ENCODE results near the gene ACRBP. TPM values are rescaled to one million over a fixed set of nuclear protein-coding genes. Genes with fewer than 3 reads are reported as not detected.

The ACRBP gene
- total RNA-seq = 0.28 TPM in 1 of 2 replicates, not detected in the other

DNA sequence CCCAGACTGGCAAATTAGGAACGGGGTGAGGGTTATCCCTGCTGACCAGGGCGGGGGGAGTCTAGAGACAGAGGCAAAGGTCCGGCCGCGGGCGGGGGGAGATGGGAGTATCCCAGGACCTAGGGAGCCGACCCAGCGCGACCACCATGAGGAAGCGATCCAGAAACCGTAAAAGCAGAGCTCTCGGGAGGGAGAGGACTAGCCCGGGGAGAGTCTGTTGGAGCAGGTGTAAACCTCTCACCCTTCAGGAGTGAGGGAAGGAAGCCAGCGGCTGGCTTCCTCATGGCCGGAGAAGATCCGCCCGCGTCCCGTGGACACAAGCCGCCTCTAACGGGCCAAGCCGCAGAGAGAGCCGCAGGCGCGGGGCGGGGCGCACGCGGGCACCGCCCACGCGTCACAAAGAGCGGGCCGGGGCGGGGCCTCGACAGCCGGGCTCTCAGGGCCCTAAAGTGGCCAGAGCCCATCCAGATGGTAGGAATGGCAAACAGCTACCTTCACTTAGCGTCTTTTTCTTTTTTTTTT is at the start of gene ACRBP:
TSS of gene ACRBP (minus strand) at position 350 of the 522 bp plus-strand sequence. CDS start at position 284, 66 bp downstream.

DNA sequence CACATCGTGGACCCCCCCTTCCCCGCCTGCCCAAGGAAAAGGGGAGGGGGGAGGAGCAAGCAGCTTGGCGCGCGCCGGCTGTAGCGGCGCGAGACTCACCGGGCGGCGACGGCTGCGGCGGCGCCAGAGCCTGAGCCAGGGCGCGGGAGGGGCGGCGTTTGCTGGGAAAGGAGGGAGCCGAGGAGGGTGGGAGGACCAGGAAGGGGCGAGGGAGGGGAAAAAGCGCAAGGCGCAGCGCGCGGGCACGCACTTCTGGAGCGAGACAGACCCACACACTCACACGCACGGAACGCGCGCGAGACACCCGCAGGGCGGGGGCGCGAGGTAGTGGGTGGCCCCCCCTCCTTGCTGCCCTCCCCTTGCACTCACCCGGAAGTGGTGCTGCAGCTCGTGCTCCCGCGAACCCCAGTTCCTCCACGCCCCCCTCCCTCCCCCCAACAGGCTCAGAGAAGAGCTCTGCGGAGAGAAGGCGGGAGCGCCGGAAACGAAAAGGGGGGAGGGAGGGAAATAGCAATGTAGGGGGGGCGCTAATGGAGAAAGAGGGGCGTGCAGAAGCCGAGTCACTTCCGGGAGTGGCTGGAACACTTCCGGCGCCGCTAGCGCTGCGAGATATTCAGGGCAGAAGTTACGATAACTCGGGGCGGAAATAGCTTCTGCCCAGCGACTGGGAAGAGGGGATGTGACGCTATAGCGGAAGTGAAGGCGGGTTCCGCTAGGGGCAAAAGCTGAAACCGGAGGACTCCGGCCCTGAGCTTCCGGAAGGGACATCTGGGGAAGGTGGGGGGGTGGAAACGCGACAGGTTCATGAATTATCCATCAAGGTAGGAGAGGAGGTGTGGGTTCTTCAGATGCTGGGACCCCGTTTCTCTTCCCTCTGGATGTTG is 42.0 kb upstream of the ACRBP start, which contains the start of gene ZNF384:
TSS of gene ZNF384 (minus strand) at position 377 of the 884 bp plus-strand sequence. CDS start 9,855 bp downstream, outside the sequence.

DNA sequence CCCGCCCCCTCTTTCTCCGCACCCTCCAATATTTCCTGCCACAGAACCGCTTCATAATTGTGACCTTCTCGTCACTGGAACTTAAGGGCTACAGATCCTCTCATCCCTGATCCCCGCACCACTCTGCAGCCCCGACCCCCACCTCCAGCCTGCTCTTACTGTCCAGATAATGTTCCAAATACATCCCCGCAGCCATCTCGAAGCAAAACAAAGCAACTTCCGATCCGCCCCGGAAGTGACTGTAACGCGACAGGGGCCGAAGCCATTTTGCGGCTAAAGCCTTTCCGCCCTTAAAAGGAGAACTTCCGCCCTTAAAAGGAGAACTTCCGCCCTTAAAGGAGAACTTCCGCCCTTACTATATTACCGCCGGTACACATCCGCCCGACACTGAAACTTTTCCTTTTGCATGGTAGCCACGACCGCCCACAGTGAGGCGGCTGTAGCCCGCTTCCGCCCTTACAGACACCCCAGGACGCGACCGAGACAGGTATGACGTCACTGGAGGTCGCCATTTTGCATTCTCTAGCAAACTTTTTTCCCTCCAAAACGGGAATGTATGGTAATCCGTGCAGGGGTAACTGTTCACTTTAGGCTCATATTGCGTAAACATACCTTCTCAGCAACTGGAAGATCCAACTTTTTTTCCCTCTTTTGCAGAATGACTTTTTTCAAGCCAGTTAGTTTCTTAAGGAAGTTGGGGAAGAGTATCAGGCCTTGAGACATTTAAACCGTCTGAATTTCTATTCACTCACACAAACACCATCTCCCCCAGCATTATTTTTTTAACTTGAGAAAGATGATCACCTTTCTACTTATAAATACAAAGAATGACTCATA is 15.9 kb upstream of the ACRBP start, which contains the start of gene ING4:
TSS of gene ING4 (minus strand) at position 214 of the 837 bp plus-strand sequence. CDS start at position 196, 18 bp downstream.

DNA sequence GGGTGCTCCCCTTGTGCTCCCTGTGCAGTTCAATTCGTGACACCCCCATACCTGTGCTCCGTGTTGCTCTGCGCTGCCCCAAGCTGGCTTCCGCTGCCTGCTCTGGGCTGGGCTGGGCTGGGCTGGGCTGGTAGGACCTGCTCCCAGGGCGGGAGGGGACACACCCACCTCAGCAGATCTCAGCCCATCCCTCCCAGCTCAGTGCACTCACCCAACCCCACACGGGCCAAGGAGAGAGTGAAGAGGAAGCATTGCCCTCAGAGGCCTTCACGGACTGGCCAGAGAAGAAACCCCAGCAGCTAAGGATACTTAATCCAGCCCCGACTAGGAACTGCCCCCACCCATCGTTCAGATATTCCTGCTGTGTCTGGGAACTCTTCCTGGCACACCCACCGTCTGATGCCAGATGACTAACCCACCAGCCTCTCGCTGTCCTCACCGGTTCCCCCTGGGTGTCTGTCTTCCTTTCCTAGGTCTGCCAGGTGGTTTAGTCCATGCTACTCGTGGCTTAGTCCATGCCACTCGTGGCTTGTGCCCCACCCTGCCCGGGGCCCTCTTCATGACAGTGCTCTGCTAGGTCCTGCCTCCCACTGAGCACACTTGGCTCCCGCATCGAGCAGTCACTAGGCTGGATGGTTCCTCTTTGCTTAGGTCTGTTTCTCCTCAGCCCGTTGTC is 11.2 kb downstream of the ACRBP start, which contains the start of gene LPAR5:
TSS of gene LPAR5 (minus strand) at position 104 of the 676 bp plus-strand sequence. CDS start 14,711 bp downstream, outside the sequence.

Other genes starting within 250 kb of the ACRBP start
- gene CD27, start 202.5 kb downstream of the ACRBP start, total RNA-seq = not detected in 2 replicates
- 2.5 and 3.0 TPM in 2 replicates for gene TAPBPL, start 195.4 kb downstream of the ACRBP start, total RNA-seq
- 1.8 and 2.9 TPM in 2 replicates for gene VAMP1, start 176.8 kb downstream of the ACRBP start, total RNA-seq
- 116 and 153 TPM in 2 replicates for gene MRPL51, start 154.2 kb downstream of the ACRBP start, total RNA-seq
- gene NCAPD2, start 153.3 kb downstream of the ACRBP start, total RNA-seq = 87.6 and 120 TPM in 2 replicates
- gene GAPDH, start 112.9 kb downstream of the ACRBP start, total RNA-seq = 8,018 and 11,435 TPM in 2 replicates
- 1.8 and 3.3 TPM in 2 replicates for gene IFFO1, start 91.4 kb downstream of the ACRBP start, total RNA-seq
- 46.7 and 47.1 TPM in 2 replicates for gene NOP2, start 79.1 kb downstream of the ACRBP start, total RNA-seq
- gene CHD4, start 40.1 kb downstream of the ACRBP start, total RNA-seq = 180 and 243 TPM in 2 replicates
- gene LPAR5, start 11.5 kb downstream of the ACRBP start, total RNA-seq = 16.6 TPM in 2 replicates
- 19.8 and 24.4 TPM in 2 replicates for gene ING4, start 15.7 kb upstream of the ACRBP start, total RNA-seq
- gene ZNF384, start 41.9 kb upstream of the ACRBP start, total RNA-seq = 15.1 and 21.8 TPM in 2 replicates
- gene PIANP, start 53.4 kb upstream of the ACRBP start, total RNA-seq = not detected in 2 replicates
- 56.4 and 63.6 TPM in 2 replicates for gene COPS7A, start 76.6 kb upstream of the ACRBP start, total RNA-seq
- 329 and 348 TPM in 2 replicates for gene MLF2, start 105.7 kb upstream of the ACRBP start, total RNA-seq
- 166 and 192 TPM in 2 replicates for gene PTMS, start 118.9 kb upstream of the ACRBP start, total RNA-seq
- gene LAG3, start 125.1 kb upstream of the ACRBP start, total RNA-seq = 0.14 TPM in 1 of 2 replicates, not detected in the other
- 0.21 and 0.23 TPM in 2 replicates for gene CD4, start 142.1 kb upstream of the ACRBP start, total RNA-seq
- 0.09 and 0.21 TPM in 2 replicates for gene GPR162, start 174.4 kb upstream of the ACRBP start, total RNA-seq
- 19.7 and 23.4 TPM in 2 replicates for gene P3H3, start 181.0 kb upstream of the ACRBP start, total RNA-seq
- gene GNB3, start 193.5 kb upstream of the ACRBP start, total RNA-seq = 0.28 and 0.92 TPM in 2 replicates
- 23.6 and 41.0 TPM in 2 replicates for gene CDCA3, start 203.9 kb upstream of the ACRBP start, total RNA-seq
- 72.2 and 82.5 TPM in 2 replicates for gene USP5, start 204.7 kb upstream of the ACRBP start, total RNA-seq
- 1,425 and 1,466 TPM in 2 replicates for gene TPI1, start 220.1 kb upstream of the ACRBP start, total RNA-seq
- 8.6 and 11.8 TPM in 2 replicates for gene SPSB2, start 225.9 kb upstream of the ACRBP start, total RNA-seq

Measured in airway epithelial cell (primary cell).